ENCODE data around the gene CENPU.
"Not testable (repeated sequence)": the region's sequence is repeated elsewhere in the genome, so short reads cannot be mapped to it uniquely, and the experiment has no call there.

GRCh38 chr4:184739575-184739974, 5.7 kb upstream of the CENPU start:
- TF ChIP-seq EP300 (IDR thresholded peaks at IDR 0.05; ENCODE audit: low read depth): not testable (repeated sequence)
- TF ChIP-seq, protein P1, sequence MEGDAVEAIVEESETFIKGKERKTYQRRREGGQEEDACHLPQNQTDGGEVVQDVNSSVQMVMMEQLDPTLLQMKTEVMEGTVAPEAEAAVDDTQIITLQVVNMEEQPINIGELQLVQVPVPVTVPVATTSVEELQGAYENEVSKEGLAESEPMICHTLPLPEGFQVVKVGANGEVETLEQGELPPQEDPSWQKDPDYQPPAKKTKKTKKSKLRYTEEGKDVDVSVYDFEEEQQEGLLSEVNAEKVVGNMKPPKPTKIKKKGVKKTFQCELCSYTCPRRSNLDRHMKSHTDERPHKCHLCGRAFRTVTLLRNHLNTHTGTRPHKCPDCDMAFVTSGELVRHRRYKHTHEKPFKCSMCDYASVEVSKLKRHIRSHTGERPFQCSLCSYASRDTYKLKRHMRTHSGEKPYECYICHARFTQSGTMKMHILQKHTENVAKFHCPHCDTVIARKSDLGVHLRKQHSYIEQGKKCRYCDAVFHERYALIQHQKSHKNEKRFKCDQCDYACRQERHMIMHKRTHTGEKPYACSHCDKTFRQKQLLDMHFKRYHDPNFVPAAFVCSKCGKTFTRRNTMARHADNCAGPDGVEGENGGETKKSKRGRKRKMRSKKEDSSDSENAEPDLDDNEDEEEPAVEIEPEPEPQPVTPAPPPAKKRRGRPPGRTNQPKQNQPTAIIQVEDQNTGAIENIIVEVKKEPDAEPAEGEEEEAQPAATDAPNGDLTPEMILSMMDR (IDR thresholded peaks at IDR 0.05): not testable (repeated sequence)

Measured in transverse colon (tissue), 3 donors.